Stimulated activated CD8-positive, alpha-beta memory T cell treated with anti-CD3 and anti-CD28 coated beads, Interleukin-12 subunit alpha, Interleukin-12 subunit beta, amount 100 ng/mL, for 24 hours (primary cell): ENCODE data around the gene ANKRD10.
"Not testable (repeated sequence)": the region's sequence is repeated elsewhere in the genome, so short reads cannot be mapped to it uniquely, and the experiment has no call there.

ENCODE experiments used
- DNase-seq: peaks from one replicate; pipeline ENCODE4 v3.0.0-alpha.2; 2020; ENCODE audit errors: extremely low read depth

ANKRD10 gene

GRCh38 chr13:110866491-110867170 is 48.2 kb downstream of the ANKRD10 start:
- DNase-seq: no peak

GRCh38 chr13:110863685-110864084 is 51.2 kb downstream of the ANKRD10 start:
- no peak for DNase-seq

- DNase-seq: no peak
Measured at GRCh38 chr13:110860983-110861382, 53.9 kb downstream of the ANKRD10 start.

- no peak for DNase-seq
Measured at GRCh38 chr13:110856942-110857835, 57.7 kb downstream of the ANKRD10 start.

GRCh38 chr13:110855363-110855762 is 59.5 kb downstream of the ANKRD10 start:
- DNase-seq: no peak

- DNase-seq: no peak
Measured at GRCh38 chr13:110854866-110855265, 60.0 kb downstream of the ANKRD10 start.

GRCh38 chr13:110853235-110853721 is 61.6 kb downstream of the ANKRD10 start:
- DNase-seq: no peak

- no peak for DNase-seq
Measured at GRCh38 chr13:110850840-110851239, 64.0 kb downstream of the ANKRD10 start.

- no peak for DNase-seq
Measured at GRCh38 chr13:110850006-110850405, 64.9 kb downstream of the ANKRD10 start.

GRCh38 chr13:110845520-110845919 is 69.3 kb downstream of the ANKRD10 start:
- DNase-seq: no peak

- no peak for DNase-seq
Measured at GRCh38 chr13:110841846-110842245, 73.0 kb downstream of the ANKRD10 start.

GRCh38 chr13:110841406-110841805 is 73.5 kb downstream of the ANKRD10 start:
- no peak for DNase-seq

GRCh38 chr13:110838867-110839538 is 75.9 kb downstream of the ANKRD10 start:
- no peak for DNase-seq

- DNase-seq: no peak
Measured at GRCh38 chr13:110838116-110838515, 76.8 kb downstream of the ANKRD10 start.

GRCh38 chr13:110837397-110838061 is 77.3 kb downstream of the ANKRD10 start:
- not testable (repeated sequence) for DNase-seq

GRCh38 chr13:110836605-110836903 is 78.3 kb downstream of the ANKRD10 start:
- DNase-seq: no peak

GRCh38 chr13:110835721-110836604 is 78.9 kb downstream of the ANKRD10 start:
- DNase-seq: no peak

GRCh38 chr13:110834572-110834971 is 80.3 kb downstream of the ANKRD10 start:
- DNase-seq: no peak

GRCh38 chr13:110832531-110832930 is 82.3 kb downstream of the ANKRD10 start:
- DNase-seq: no peak

GRCh38 chr13:110832205-110832479 is 82.7 kb downstream of the ANKRD10 start:
- no peak for DNase-seq
